GM19025 (cell line): Measurements from ENCODE around the gene NKAIN2.

ENCODE experiments used
- ATAC-seq: cut with Tn5 transposase; IDR thresholded peaks from one replicate; pipeline ENCODE4 v1.9.1; 2021; ENCODE audit warnings: mild to moderate bottlenecking, low read depth, moderate library complexity; ENCODE audit not compliant: unreplicated experiment

Gene NKAIN2

DNA sequence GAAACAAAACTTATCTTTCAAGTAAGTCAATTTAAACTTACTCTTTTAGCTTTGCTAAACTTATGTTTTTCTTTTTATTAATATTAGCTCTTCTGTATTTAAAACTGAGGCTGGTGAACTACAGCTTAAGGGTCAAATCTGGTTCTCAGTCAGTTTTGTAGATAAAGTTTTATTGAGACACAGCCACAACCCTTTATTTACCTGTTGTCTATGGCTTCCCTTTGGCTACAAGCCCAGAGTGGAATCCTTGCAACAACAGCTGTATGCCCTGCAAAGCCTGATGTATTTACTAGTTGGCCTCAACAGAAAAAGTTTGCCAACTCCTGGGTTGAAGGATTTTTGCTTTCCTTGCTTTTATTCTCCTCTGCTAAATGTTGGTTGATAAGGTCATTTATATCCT is 667.1 kb downstream of the NKAIN2 start:
- ATAC-seq = no peak

DNA sequence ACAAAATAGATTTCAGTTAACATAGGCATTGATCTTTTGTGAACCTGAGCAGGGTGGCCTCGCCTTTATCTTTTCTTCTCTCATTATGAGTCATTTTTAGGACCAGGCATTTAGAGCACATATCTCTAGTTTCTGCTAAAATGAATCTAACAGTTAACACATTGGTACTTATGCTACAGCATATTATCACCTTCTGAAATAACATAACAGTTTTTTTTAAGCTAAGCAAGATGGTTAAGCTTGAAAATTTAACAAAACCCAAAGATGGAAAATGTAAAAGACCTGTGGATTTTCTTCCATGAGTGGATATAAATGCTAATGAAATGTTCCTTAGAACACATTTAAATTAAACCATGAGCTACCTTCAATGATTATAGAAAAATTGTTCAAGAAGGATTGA is 671.5 kb downstream of the NKAIN2 start:
- ATAC-seq = no peak

DNA sequence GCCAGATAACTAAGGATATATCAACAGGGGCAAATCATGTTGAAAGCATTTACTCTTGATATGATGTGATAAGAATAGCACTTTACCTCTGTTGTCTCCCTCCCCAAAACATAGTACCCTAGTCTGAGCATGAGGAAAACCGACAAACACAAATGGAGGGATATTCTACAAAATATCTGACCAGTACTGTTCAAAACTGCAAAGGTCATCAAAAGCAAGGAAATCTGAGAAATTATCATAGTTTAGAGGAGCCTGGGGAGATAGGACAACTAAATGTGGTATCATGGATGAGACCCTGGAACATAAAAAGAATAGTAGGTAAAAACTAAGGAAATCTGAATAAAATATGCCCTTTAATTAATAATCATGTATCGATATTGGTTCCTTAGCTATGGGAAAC is 675.2 kb downstream of the NKAIN2 start:
- no peak for ATAC-seq

DNA sequence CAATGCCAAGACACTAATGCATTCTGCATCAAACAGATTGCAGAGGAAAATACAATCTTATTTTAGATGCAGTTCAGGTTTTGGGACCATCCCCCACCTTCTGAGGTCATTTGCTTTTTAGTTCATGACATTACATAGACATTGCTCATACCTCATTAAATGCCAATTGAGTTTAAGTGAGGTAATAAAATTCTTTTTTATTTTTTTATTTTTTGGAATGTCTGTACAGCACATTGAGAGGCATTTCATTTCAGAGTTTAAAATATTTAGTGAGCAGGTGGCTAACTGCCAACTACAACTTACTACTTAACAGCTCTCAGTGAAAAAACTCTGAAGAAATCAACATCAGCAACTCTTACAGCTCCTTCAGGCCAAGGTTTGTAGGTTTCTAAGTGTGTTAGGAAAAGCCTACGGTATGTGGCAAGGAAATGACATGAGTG is 676.3 kb downstream of the NKAIN2 start:
- ATAC-seq = no peak

DNA sequence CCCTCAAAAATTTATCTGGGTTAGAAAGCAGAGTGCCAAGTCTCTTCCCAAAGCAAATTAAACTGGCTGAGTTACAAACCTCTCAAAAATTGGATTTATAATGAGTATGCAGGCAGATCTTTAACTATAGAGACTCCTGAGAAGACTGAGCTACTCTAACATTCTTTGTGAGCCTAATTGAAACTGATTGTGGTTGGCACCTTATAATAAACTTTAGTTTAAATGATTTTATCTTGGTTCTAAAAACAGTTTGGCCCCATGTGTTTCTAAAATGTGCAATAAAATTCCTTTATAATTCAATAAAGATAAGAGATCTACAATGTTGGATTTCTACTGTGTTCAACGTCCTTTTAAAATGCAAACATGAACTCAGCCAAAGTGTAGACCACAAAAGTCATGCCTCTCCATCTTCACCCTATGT is 678.4 kb downstream of the NKAIN2 start:
- ATAC-seq = no peak

DNA sequence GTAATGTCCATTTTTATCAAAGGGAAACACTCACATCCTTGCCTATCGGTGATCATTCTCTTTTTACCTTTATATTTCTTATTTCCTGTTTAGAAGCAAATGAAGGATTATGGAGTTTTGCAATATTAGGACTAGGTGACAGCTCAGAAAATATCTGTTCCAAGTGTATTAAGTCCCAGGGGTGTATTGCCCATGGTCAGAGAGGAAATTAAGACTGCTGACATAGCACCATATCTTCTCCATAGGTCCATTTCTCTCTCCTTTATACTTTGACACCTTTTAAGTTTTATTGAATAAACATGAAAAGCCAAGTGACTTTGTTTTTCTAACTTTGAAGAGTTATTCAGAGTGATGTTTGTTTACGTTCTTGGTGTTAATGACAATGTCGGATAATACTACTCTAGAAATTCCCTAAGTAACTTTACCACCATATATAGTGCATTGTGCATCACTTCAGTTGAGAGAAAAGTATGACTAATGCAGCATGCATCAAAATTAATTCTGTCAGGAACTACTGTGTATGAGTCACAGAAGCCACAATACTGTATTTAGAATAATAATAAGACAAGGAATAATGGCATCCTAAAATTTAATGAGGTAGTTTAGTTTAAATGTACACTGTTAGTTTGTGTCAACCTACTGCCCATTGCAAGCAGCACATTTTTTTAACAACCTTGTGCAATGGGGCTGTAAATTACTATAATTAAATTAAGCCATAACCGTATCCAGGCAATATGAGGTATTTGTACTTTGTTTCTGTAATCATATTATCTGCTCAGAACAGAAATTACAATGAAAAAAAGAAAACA is 684.2 kb downstream of the NKAIN2 start:
- no peak for ATAC-seq

DNA sequence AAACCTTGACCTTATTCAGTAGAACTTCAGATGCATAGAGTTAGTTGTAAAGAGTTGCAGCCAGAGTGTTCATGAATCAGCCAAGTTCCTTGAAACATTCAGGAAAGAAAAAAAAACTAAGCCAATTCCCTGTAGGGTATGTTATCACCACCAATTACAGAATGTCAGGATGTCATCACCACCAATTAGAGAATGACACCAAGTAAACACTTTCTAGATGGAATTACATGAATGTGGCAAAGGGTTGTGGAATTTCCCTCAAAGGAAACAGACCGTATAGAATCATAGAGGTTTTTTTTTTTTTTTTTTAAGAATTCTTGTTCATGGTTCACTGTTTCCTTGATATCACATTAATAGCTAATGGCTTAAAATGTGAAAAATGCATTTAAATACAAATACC is 686.5 kb downstream of the NKAIN2 start:
- ATAC-seq = no peak

DNA sequence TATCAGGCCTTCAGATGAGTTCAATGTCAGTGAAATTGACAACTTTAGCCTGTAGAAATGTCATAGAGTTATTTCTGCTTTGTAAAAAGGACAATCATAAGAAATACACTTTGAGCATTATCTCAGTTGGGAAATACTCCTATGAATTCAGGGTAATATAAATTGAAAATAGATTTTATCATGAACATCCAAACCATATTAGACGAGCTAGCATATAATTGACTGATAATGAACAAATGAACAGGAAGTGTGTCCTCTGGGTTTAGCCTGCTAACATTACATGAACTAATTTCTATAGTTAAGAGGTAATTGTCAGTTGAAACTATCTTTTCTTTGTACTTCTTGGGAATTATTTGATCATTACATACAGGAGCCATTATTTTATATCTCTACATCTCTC is 689.6 kb downstream of the NKAIN2 start:
- ATAC-seq = no peak

DNA sequence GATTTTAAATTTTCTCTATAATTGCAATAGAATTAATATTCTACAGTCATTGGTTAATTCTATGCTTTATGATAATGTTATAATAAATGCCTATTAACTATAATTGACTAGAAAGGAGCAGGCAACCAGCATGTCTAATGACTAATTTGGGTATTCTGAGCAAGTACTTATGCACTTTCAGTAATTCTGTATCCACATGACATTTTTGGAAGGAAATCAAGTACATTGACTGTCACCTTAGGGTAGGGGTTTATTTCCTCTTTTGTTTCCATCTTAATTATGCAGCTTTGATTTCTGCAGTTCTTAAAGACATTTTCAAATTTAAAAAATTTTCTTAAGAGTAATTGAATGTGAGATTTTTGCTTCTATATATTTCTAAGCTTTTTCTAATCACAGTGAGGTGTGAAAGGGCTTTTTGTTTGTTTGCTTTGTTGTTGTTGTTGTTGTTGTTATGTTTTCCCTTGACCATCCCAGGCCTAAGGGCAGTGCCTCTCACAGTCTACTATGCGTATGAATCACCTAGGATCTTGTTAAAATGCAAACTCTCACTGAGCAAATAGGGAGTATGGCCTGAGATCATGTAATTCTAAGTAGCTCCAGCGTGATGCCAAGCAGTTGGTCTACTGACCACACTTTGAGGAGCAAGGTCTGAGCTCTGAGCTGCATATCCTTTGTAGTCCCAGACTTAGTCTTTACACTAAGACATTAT is 691.4 kb downstream of the NKAIN2 start:
- no peak for ATAC-seq

DNA sequence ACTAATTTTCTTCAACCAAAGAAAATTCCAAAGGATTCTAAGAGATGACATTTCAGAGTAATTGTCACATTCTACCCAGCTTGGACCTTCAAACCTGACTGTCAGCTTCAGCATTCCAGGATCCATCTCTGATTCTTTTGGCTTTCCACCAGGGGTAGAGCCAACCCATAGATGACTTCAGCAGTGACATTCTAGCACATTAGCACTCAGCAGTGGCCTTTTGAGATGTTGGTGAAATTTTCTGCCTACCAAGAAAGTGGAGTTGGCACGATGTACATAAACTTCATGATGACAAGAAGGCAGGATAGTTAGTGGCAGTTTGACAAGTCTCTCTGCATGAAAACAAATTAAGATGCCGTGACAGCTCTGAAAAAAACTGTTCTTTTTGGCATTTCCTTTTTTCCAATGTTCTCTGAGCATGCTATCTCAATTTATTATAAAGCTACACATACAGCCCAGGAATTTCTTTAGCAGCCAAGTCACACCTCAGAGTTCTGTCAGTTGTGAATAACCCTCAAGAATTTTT is 692.1 kb downstream of the NKAIN2 start:
- no peak for ATAC-seq

DNA sequence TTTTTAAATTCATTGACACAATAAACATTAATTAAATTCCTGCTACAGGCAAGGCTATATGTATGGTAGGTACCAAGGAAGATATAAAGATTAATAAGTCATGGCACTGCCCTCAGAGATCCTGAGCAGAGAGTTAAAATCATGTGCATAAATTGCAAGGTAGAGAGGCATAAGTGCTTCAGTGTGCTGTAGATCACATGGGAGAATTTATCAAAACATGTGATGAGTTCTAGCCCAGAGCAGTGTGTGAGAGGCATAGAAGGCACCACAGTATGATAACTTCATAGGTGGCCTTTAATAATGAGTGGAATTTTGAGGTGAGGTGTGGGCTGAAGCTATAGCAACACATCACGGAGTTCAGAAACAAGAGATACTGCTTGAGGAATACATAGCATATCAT is 692.7 kb downstream of the NKAIN2 start:
- no peak for ATAC-seq

DNA sequence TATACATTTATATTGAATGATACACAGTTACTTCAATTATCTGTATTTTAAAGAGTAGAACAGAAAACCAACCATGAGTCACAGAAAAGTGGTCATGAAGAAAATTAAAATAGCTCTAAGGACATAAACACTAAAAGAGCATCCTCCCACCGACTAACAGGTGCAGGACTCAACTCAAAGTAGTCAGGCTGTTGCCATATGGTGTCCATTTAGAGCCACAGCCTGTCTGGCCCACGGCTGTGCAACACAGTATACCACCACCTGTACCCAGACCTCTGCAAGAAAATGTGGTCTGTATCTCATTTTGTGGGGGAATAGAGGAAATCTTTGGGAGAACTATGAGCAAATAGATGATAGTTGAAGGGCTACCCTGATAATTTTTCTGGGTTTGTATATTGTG is 708.8 kb downstream of the NKAIN2 start:
- no peak for ATAC-seq

DNA sequence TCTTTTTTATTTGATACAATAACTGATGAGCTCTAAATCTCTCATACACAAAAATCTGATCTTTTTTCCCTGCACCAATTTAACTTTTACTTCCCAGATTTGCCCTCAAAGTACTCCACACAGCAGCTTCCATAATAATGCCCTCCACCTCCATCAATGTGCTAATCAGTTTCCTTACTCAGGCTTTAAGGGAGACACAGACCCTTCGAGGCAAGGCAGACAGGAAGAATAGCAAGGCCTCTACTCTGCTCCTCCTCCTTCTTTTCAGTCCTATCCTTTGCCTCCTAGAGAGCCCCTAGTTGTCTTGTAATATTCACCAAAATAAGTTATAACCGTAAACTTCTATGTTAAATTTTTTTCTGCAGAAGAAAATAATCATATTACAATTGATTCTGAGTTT is 713.7 kb downstream of the NKAIN2 start:
- no peak for ATAC-seq

DNA sequence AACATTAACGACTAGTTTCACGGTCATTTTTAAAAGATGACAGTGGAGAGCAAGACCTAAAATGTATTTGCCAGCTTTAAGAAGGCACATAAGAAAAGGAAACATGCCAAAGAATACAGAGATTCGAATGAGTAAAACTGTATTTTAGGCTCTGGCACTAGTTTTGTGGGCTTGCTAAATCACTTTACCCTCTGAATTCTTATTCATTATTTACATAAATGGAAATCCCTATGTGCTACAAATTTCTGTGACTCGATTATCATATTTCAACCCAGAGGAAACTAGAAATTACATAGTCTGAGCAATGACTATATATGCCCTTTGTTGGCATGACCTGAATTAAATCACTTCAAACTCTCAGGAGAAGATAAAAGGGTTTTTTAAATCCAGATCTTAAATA is 716.8 kb downstream of the NKAIN2 start:
- ATAC-seq = no peak

DNA sequence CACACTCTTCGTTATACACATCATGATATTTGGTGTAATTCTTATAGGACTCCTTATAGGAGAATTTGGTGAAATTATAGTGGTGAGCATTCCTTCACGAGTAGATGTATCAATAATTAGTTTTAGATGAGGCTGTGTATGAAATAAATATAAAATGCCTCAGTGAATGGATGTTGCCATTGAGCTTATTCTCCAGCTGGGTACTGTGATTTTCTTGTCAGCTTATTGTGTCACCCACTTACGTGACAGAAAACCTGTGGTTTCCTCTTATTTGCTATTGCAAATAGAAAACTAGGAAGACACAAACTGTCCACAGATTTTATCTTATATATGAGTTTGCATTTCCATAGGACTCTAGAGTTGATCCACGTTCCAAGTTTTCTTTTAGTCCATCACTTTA is 718.7 kb downstream of the NKAIN2 start:
- no peak for ATAC-seq

DNA sequence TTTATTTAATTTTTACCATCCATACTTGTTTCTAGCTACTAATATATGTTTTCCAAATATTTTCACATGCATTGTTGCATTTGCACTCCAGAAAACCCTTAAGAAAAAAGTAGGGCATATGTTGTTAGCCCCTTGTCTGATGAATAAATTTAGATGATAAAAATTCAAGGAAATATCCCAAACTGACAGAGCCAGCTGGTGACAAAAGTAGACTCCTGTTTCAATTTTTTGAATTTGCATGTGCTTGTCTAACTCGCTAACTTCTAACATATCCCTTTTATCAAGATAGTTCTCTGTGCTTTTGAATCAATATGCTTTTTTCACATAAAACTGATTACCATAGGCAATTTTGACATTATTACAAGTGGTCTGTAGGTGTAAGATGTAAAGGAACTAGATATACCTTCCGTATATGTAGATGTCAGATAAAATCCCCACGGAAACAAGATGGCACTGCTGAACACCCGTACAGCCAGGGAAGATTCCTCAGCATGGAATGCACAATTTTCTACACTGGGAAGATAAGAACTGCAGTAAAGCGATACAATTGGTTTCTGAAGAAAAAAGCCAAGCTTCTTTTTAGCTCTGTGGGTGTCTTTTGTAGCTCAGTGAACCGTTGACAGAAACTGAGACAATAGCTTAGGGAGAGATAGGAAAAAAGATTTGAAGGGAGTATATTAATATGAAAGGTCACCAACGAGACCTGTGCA is 721.0 kb downstream of the NKAIN2 start:
- no peak for ATAC-seq

DNA sequence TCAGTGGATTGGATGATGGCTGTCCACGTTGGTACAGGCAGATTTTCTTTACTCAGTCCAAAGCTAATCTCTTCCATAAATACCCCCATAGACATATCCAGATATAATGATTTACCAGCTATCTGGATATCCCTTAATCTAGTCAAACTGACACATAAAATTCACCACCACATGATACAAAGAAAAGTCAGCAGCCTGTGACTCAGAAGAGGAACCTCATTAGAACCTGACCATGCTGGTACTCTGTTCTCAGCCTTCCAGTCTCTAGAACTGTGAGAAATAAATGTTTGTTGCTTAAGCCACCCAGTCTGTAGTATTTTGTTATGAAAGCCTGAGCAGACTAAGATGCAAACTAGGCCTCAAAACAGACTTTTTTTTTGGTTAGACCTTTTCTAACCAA is 727.3 kb downstream of the NKAIN2 start:
- no peak for ATAC-seq

DNA sequence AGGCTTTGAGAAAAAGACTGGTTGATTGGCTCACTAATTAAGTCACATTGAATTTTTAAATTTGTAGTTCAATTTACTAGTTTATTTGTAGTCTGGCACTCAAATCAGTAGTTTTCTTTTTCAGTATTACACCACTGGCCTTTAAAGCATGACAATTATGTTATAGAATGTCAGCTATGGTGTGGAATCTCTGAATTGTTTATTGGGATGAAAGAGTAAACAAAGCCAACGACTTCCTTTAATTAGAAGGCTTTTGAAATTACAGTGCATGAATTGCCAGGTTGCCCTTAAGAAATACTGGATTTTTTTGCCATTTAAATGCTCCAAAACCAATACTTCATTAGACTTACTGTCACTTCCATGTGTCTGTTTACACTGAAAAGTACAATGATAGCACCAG is 731.6 kb downstream of the NKAIN2 start:
- ATAC-seq = no peak

DNA sequence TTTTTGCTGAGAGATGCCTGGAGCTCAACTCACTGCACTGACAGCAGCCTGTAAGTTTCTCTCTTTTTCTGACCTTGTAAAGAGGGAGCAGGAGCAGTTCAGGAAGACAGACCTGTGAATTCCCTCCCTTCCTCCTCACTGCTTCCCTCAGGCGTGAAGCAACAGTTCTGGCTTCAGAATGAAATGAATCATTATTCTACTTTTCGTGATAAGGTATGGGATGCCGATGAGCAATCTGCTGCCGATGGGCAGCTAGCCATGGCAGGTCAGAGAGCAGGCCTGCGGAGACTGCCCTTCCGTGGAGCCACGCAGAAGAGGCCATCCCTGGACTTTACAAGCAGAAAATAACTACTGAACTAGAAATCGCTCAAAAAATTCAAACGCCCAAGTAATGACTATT is 732.1 kb downstream of the NKAIN2 start:
- no peak for ATAC-seq

DNA sequence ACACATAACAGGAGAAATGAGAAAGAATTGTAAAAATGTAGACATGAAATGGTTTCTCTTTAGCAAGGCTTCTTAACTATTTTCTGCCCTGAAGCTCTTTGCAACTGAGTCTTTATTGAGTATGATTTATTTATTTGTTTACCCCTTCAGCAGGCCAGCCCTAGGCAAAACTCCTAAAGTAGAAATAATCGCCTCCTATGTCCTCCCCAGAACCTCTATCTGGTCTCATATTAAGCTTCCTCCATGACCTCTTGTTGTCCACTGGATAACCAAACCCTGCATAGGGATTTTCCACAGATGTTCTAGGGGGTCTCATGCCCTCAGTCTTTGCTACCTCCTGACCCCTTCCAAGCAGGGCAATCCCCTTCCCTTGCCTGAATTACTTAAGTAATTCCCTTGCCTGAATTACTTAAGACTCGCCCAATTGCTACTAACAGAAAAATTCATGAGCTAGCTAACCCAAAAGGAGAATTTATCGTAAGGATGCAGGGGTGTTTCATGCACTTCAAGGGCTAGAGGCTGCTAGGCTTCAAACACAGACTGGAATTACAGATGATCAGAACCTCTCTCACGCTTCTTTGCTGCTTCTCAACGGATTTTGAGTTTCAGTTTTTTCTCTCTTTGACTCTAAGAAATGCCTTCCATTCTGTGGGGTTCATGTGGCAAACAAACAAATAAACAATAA is 732.6 kb downstream of the NKAIN2 start:
- ATAC-seq = no peak

DNA sequence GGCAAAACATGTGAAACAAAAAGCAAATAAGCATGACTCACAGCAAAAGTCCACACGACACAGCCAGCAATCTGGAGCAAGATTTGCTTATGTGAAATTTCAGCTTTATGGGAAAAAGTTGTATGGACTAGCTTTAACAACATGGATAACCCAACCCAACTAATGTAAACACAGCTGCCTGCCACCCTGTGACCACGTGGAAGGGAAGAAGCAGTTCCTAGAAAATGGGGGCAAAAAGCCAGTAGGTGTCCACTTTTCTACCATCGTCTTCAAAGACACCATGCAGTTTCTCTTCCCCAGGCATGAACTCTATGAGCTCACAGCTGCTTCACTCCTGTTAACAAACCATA is 733.2 kb downstream of the NKAIN2 start:
- ATAC-seq = no peak
